Stimulated activated CD8-positive, alpha-beta memory T cell treated with anti-CD3 and anti-CD28 coated beads, Interleukin-7, amount 100 ng/mL, for 4 hours (primary cell): ENCODE measurements around the gene CCDC50.

Experiments used
- DNase-seq, 2 donors: peaks; one replicate each; pipeline ENCODE4 v3.0.0-alpha.2; 2020; ENCODE audit warnings: low read depth in 2 of 2

CCDC50 gene

DNA sequence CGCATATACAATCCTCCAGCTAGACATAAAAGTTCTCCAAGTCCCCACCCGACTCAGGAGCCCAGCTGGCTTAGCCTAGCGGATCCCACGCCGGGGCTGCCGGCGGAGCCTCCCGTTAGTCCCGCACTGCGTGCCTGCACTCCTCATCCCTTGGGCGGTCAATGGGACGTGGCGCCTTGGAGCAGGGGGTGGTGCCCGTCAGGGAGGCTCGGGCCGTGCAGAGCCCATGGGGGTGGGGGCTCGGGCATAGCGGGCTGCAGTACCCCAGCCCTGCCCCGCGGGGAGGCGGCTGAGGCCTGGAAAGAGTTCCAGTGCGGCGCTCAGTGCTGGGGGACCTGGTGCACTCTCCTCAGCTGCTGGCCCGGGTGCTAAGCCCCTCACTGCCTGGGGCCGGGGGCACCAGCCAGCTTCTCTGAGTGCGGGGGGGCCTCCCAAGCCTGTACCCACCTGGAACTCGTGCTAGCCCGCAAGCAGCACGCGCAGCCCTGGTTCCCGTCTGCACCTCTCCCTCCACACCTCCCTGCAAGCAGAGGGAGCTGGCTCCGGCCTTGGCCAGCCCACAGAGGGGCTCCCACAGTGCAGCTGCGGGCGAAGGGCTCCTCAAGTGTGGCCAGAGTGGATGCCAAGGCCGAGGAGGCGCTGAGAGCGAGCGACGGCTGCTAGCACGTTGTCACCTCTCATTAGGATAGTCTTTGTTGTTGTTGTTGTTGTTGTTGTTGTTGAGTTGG, 12.2 kb upstream of the CCDC50 start:
- no peak for DNase-seq

- no peak for DNase-seq
Measured at GRCh38 chr3:191320316-191320715, 8.9 kb upstream of the CCDC50 start.

GRCh38 chr3:191321019-191321767, 8.0 kb upstream of the CCDC50 start:
- DNase-seq: no peak

- no peak for DNase-seq
Measured at GRCh38 chr3:191324936-191325335, 4.3 kb upstream of the CCDC50 start.

- DNase-seq: no peak
Measured at GRCh38 chr3:191327526-191327925, 1.7 kb upstream of the CCDC50 start.

DNA sequence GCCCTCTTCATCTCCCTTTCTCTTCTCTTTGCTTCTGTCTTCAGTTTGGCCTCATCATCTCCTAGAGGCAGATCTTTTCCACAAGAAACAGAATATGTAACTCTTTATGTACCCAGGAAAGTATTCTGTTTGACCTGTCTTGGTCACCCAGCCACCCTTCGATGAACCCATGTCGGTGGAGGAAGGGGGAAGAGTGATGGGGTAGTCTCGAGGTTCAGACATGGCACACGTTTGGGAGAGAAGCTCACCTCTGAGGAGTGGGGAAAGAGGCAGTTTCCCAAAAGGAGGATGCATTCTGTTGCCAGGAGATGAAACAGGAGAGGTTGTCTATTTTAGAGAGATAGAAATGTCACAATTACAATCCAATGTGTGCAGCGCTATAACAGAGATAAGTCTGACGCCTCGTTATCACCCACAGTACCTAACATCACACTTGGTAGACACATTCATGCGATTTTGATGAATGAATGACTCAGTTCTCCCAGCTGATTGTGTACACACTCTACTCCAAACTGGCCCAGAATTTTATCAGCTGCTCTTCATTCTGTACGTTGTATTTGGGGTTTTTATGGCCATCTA, 722 bp upstream of the CCDC50 start:
- no peak for DNase-seq

- DNase-seq: no peak
Measured at GRCh38 chr3:191329654-191330529, 698 bp downstream of the CCDC50 start, which contains the start of gene UTS2B. TSS of gene UTS2B (minus strand) at chr3:191330526. CDS start at chr3:191282189, 48,337 bp downstream.

- DNase-seq: no peak
Measured at GRCh38 chr3:191330530-191331048, 1.4 kb downstream of the CCDC50 start.

DNA sequence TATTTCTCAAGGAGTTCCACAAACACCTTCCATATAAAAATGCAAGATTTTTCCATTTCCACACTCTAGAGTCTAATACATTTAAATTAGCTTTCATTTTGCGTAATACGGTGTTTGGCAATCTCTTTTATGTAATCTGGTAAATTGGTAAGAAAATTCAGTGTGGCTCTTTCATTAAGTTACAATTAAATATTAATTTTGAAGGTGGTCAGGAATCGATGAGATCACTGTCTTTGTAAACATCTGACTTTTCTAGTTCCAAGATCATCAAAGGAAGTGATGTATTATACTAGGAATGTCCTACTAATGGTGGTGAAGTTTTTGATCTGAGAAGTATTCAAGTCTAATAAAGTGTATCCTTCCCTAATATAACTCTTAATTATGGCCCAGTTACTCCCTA, 2.2 kb downstream of the CCDC50 start:
- no peak for DNase-seq

DNA sequence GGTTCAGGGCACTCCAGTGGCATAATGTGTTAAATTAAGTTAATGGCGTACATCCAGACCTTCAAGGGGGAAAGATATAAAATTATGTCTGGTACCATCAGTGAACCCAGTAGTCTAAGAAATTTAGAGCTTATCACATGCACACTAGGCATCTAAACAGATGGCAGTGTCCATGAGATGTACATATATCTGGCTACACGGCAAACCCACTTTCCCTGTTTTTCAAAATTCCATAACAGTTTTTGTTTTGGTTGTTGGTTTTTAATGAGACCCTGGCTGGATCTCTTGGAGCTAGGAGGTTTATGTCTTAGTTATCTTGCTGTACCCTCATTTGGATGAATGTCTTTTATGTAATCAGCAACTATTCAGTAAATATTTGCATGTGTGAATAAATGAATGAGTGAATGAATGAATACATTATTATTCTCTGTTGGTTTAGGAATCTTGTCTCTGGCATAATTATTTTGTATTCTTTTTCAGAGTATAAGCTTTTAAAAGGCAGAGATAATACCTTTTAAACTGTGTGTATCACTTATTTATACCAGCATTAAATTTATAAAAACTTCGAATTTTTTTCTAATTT, 4.2 kb downstream of the CCDC50 start:
- DNase-seq: no peak

DNA sequence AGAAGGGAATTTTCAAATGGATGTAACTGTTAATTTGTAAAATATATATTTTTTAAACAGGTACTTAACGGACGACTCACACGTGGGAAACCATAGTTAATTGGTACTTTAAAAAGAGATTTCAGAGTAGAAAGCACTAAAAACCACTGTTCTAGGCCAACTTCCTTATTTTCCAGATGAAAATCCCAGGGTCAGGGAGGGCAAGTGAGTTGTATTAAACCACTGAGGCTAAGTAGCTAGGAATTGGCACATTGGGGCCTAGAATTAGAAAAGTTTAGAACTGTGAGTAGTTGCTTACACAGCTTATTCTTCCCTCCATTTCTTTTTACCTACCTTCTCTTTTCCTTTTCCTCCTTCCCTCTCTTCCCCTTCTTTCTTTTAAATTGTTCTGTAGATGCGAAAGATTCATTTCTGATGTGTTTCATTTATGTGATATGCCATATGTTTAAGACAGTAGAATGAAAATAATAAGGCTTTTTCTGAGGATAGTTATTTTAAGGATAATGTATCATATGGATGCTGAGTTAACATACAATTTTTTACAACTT, 5.2 kb downstream of the CCDC50 start:
- no peak for DNase-seq

DNA sequence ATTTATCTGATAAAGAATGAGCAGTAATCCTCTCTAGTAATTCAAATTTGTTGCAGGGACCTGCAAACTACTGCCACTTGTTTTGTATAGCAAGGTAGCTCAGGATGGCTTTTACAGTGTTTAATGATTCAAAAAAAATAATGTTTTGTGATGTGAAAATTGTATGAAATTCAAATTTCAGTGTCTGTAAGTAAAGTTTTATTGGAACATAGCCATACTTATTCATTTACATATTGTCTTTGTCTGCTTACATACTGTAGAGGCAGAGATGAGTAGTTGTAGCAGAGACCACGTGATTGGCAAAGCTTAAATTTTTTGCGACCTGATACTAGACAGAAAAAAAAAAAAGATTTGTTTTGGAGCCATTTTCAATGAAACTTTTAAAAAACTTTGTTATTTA, 7.6 kb downstream of the CCDC50 start:
- DNase-seq: no peak

DNA sequence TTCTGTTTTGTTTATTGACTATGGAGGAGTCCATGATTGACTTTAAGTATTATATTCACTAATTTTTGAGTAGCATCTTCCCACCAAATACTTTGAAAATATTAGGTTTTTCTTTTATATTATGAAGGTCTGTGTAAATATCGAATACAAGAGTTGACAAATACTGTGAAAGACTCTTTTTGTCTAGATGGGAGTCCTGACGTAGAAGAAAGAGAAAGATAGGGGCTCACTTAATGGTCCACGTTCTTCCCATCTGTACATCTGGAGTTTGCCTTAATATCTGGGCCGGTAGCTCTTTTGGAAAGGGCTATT, 8.9 kb downstream of the CCDC50 start:
- DNase-seq: no peak

DNA sequence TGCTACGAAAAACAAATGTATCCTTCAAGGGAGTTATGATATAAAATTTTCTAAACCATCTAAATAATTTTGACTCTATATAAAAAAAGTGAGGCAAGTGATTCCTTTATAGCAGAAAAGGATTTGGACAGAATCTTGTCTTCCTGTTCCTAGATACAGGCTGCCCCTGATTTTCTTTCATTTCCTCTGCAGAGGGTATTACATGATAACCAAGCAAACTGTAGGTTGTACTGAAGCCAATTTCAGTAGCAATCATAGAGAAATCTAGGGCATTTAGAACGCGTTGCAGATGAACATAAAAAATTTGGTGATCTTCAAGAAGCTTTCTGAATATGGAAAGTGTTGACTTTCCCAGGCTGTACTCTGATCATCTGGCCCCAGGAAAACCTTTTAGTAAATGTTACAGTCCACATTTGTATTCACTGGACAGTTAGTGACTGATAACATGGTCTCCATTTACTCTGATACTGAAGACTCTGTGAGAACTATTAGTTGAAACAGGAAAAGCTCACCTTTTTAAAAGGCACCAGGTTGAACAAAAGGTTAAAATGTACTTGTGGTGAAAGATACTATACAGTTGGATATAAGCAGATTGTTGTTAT, 10.2 kb downstream of the CCDC50 start:
- no peak for DNase-seq

GRCh38 chr3:191340351-191340750, 11.2 kb downstream of the CCDC50 start:
- no peak for DNase-seq

DNA sequence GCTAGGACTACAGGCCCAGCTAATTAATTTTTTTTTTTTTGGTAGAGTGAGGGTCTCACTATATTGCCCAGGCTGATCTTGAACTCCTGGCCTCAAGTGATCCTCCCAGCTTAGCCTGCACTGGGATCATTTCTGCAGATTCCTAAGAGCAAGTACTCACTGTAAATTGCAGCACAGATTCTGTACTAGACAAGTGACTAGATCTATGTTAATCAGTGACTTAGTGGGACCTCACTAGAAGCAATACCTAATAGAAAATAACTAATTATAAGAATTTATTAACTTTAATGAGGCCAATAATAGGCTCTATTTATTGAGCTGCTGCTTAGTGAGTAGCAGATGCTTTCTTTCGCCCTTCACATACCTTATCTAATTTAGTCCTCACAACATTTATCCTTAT, 11.8 kb downstream of the CCDC50 start:
- DNase-seq: no peak

GRCh38 chr3:191342006-191342405, 12.8 kb downstream of the CCDC50 start:
- no peak for DNase-seq

DNA sequence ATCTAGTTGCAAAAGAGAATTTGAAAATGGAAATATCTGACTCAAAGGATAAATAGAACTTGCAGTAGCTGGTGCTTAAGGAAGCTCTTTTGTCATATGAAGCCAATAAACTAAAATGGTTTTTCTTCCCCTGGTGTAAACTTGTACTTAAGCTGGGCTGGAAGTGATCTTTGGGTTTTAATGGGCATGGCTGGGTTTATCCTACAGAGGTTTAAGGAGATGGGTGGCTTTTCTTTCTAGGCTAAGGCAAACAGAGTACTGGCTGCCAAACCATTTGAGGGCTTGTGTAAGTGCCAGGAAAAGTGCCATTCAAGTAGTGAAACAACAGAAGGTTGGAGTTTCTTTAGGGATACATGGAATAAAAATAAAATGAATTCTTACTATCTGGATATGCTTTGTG, 13.2 kb downstream of the CCDC50 start:
- DNase-seq: no peak

DNA sequence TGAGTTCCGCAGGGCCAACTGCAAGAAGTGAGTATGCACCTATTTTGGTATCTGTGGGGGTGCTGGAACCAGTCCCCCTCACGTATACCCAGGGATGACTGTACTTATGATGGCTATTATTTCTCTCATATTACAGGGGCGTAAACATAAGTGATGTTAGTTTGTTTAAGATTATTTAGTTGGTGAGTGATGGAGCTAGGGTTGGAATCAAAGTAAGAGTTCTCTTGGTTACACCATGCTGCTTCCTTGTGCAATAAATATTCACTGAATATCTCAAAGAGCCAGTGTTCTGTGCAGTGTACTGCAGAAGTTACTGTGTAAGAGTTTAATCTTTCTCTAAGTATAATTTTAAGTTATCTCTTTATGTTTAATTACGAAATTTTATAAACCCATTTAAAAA, 13.9 kb downstream of the CCDC50 start:
- DNase-seq: no peak

- no peak for DNase-seq
Measured at GRCh38 chr3:191343913-191344312, 14.7 kb downstream of the CCDC50 start.

DNA sequence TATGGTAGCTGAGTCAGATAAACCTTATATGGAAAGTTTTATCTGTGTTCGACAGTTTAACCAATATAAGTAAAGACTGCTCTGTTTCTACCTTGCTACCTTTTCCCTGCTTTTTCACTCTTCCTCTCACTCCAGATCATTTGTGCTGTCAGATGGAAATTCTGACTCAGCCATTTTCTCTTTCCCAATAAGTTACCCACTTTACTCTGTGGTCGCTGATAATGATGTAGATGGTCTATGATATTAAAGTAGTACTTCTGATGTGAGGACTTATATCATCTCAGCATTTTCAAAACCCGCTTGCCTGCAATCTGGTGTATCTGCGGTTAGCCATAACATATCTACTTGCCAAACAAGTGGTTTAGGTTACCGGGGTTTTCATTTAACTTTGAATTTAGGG, 16.1 kb downstream of the CCDC50 start:
- no peak for DNase-seq
